Ishikawa (cell line): Measurements from ENCODE around the gene PYGO1.

Experiments
- CEBPB ChIP-seq: IDR thresholded peaks from 2 replicates; pipeline ENCODE4 v1.6.1; 2012
- CREB1 ChIP-seq: IDR thresholded peaks from 2 replicates; pipeline ENCODE4 v1.6.1; 2012; ENCODE audit warnings: low read depth
- FOXM1 ChIP-seq: IDR thresholded peaks from 2 replicates; pipeline ENCODE4 v1.6.1; 2012; ENCODE audit warnings: low read depth, borderline replicate concordance
- MAX ChIP-seq: IDR thresholded peaks from 2 replicates; pipeline ENCODE4 v1.6.1; 2012
- RAD21 ChIP-seq: IDR thresholded peaks from 2 replicates; pipeline ENCODE4 v1.6.1; 2012; ENCODE audit warnings: low read depth
- REST ChIP-seq: IDR thresholded peaks from 2 replicates; pipeline ENCODE4 v1.6.1; 2012; ENCODE audit warnings: low read depth, mild to moderate bottlenecking
- YY1 ChIP-seq: IDR thresholded peaks from 2 replicates; pipeline ENCODE4 v1.6.1; 2012; ENCODE audit warnings: low read depth

DNA sequence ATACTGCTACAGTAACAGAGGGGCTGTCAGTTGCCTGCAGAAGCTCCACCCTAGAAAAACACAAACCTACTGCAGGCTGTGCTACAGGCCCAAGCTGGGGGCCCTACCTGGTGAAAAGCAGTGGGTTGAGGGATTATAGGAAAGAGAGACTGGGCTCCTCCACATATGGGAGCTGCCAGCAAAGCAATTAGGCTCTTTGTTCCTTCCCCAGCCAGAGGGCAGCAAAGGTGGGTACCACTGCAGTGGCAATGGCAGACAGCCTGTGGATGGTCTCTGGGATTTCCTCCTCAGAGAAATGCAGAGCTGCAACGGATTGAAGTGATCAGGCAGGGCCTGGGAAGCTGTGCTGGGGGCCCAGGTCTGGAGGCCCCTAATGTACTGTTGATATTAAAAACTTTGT lies 61.0 kb downstream of the PYGO1 start:
- TF ChIP-seq YY1: no peak
- no peak for TF ChIP-seq CEBPB
- no peak for TF ChIP-seq CREB1
- no peak for TF ChIP-seq REST
- TF ChIP-seq RAD21: no peak
- TF ChIP-seq MAX: no peak
- TF ChIP-seq FOXM1: no peak
